Endothelial cell of umbilical vein (primary cell): ENCODE results near the gene TENM4. TPM values are rescaled to one million over a fixed set of nuclear protein-coding genes. Genes with fewer than 3 reads are reported as not detected.

ENCODE experiments used
- BruUV-seq: library from RNA; stranded (reverse); fragments of 400-500 nt; replicated peaks from 2 replicates; lab custom pipeline; 2021; lab: Mats Ljungman, UMichigan
- CTCF ChIA-PET: fragments of 300-600, 350-600 bp; sonication (Branson Sonifier 250); formaldehyde crosslinking; loops from one replicate; lab custom pipeline; 2021; ENCODE audit warnings: antibody characterized with exemption, inconsistent platforms; lab: Charles Lee
- POLR2A ChIA-PET: fragments of 300-600, 350-600 bp; sonication (Branson Sonifier 250); formaldehyde crosslinking; loops from one replicate; lab custom pipeline; 2021; ENCODE audit warnings: antibody characterized with exemption, inconsistent platforms; lab: Charles Lee
- DNase-seq: peaks from one replicate; pipeline ENCODE4 v3.0.0-alpha.2; 2011; ENCODE audit warnings: low read depth, low spot score
- FAIRE-seq: peaks from 2 replicates; lab custom pipeline; 2011; peaks lifted over from hg19 to GRCh38; lab: Jason Lieb, UNC
- H2AFZ ChIP-seq: 2 replicates; pipeline ENCODE4 v1.6.0; 2012; ENCODE audit warnings: low read depth, low read length, control low read depth, inconsistent platforms
- H3K27ac ChIP-seq: 2 replicates; pipeline ENCODE4 v1.5.1; 2011; ENCODE audit warnings: low read depth, mild to moderate bottlenecking, control low read depth, low read length, moderate library complexity; ENCODE audit not compliant: insufficient read depth
- H3K27me3 ChIP-seq, 2 experiments: 2 replicates each; pipeline versions ENCODE4 v1.6.0 to v1.6.1; 2011; ENCODE audit warnings: low read length in 2 of 2, mixed read lengths in 1 of 2; ENCODE audit not compliant: control insufficient read depth in 2 of 2, insufficient read depth in 2 of 2
- H3K36me3 ChIP-seq, 2 experiments: 2 replicates in 1 of 2; 3 replicates in 1 of 2; pipeline ENCODE4 v1.5.1; 2011; ENCODE audit warnings: low read length in 2 of 2, mild to moderate bottlenecking in 1 of 2, moderate library complexity in 1 of 2; ENCODE audit not compliant: control insufficient read depth in 2 of 2, insufficient read depth in 2 of 2; ENCODE audit errors: extremely low read depth in 1 of 2
- H3K4me1 ChIP-seq: 3 replicates; pipeline ENCODE4 v1.5.1; 2011; ENCODE audit warnings: mild to moderate bottlenecking, low read length; ENCODE audit not compliant: control insufficient read depth, insufficient read depth; ENCODE audit errors: extremely low read depth
- H3K4me2 ChIP-seq: 2 replicates; pipeline ENCODE4 v1.6.1; 2011; ENCODE audit warnings: low read length, control low read depth, mixed read lengths; ENCODE audit not compliant: insufficient read depth
- H3K4me3 ChIP-seq, 3 experiments: fragments of 200-600 bp in 1 of 3; sonication (generic), shearing (Covaris generic) in 1 of 3; replicated peaks in 1 of 3; 2 replicates each; pipeline ENCODE4 v1.5.1; 2011 to 2016; ENCODE audit warnings: control low read depth in 3 of 3, low read length in 3 of 3, mild to moderate bottlenecking in 2 of 3, inconsistent platforms in 1 of 3, low read depth in 1 of 3, moderate library complexity in 1 of 3; ENCODE audit not compliant: insufficient read depth in 1 of 3
- H3K79me2 ChIP-seq: 2 replicates; pipeline ENCODE4 v1.6.0; 2012; ENCODE audit warnings: low read length, inconsistent platforms; ENCODE audit not compliant: control insufficient read depth, insufficient read depth
- H3K9ac ChIP-seq: replicated peaks from 2 replicates; pipeline ENCODE3; 2011; ENCODE audit warnings: low read length, control low read depth; ENCODE audit not compliant: insufficient read depth; ENCODE audit errors: extremely low read depth
- H3K9me1 ChIP-seq: replicated peaks from 3 replicates; pipeline ENCODE4 v1.6.0; 2011; ENCODE audit warnings: mild to moderate bottlenecking, low read length; ENCODE audit not compliant: control insufficient read depth, insufficient read depth; ENCODE audit errors: extremely low read depth
- H3K9me3 ChIP-seq: replicated peaks from 2 replicates; pipeline ENCODE4 v1.5.1; 2012; ENCODE audit warnings: low read length, inconsistent platforms; ENCODE audit not compliant: control insufficient read depth, insufficient read depth
- H4K20me1 ChIP-seq: replicated peaks from 2 replicates; pipeline ENCODE3; 2011; ENCODE audit warnings: mild to moderate bottlenecking, low read length; ENCODE audit not compliant: control insufficient read depth, insufficient read depth; ENCODE audit errors: extremely low read depth
- CTCF ChIP-seq, 2 donors: IDR thresholded peaks; 1 replicate in 1 of 2; 2 replicates in 1 of 2; pipeline ENCODE4 v1.5.1; 2011; ENCODE audit warnings: low read length in 2 of 2, mild to moderate bottlenecking in 2 of 2, moderate library complexity in 2 of 2, control low read depth in 1 of 2, inconsistent platforms in 1 of 2, low read depth in 1 of 2; ENCODE audit not compliant: insufficient read depth in 1 of 2; ENCODE audit errors: extremely low read depth in 1 of 2
- EZH2 ChIP-seq: IDR thresholded peaks from 2 replicates; pipeline ENCODE4 v1.6.1; 2012; ENCODE audit warnings: borderline replicate concordance, low read depth, mild to moderate bottlenecking, moderate library complexity, low read length, inconsistent platforms; ENCODE audit not compliant: severe bottlenecking
- FOS ChIP-seq: IDR thresholded peaks from 2 replicates; pipeline ENCODE4 v1.6.1; 2011; ENCODE audit warnings: mild to moderate bottlenecking, low read length, moderate library complexity, borderline replicate concordance; ENCODE audit not compliant: insufficient read depth
- GATA2 ChIP-seq: IDR thresholded peaks from 2 replicates; pipeline ENCODE4 v1.7.0; 2011; ENCODE audit warnings: low read depth, mild to moderate bottlenecking, moderate library complexity, mixed read lengths, low read length; ENCODE audit not compliant: insufficient read length, insufficient read depth
- JUN ChIP-seq: IDR thresholded peaks from 2 replicates; pipeline ENCODE4 v1.6.1; 2011; ENCODE audit warnings: borderline replicate concordance, low read depth; ENCODE audit not compliant: insufficient read length, insufficient read depth
- MYC ChIP-seq: IDR thresholded peaks from one replicate; pipeline ENCODE4 v1.6.1; 2011; ENCODE audit warnings: mild to moderate bottlenecking, low read depth, low read length
- POLR2A ChIP-seq: IDR thresholded peaks from 2 replicates; pipeline ENCODE4 v1.6.1; 2012; ENCODE audit warnings: low read depth, mild to moderate bottlenecking, control low read depth, low read length
- POLR2AphosphoS5 ChIP-seq: IDR thresholded peaks from 2 replicates; pipeline ENCODE4 v1.6.1; 2012; ENCODE audit warnings: low read depth, mild to moderate bottlenecking, control low read depth, low read length, moderate library complexity; ENCODE audit not compliant: insufficient read depth
- dilution Hi-C: fragments of 300-500 bp; cut with MboI; formaldehyde crosslinking; loops from one replicate; pipeline ENCODE4 v1.15.0; 2019; ENCODE audit warnings: low sequenced_read_pairs; ENCODE audit not compliant: extremely low pct_ligation_motif_present
- intact Hi-C: fragments of 100-400 bp; cut with micrococcal nuclease; formaldehyde crosslinking; loops from one replicate; pipeline ENCODE4 v1.10.0; 2022
- polyA plus RNA-seq, 4 experiments: library from polyadenylated mRNA; depleted of rRNA in 3 of 4; stranded (reverse) in 3 of 4; unstranded in 1 of 4; fragments of >200 nt; gene quantifications; 2 replicates each; pipeline versions ENCODE4 v1.2.1 to v1.2.3, GENCODE V29; 2011 to 2012; ENCODE audit warnings: missing spikeins in 1 of 4
- total RNA-seq: library from RNA; stranded (reverse); gene quantifications from 2 replicates; pipeline ENCODE4 v1.2.3, GENCODE V29; 2021
- TF ChIP-seq, protein P1 (sequence below): IDR thresholded peaks from 2 replicates; pipeline ENCODE4 v1.6.1; 2011; ENCODE audit not compliant: insufficient read depth, insufficient read length

The TENM4 gene
- total and polyA plus RNA-seq, 2 donors (not counting 3 experiments of a cell fraction or from before 2014, with no cell fraction given) = 0.06 to 0.27 TPM

GRCh38 chr11:78737301-78737700 lies 703.5 kb downstream of the TENM4 start:
- no peak overlapping the region for H3K9ac ChIP-seq
- no TSS peak for BruUV-seq
- no peaks in the 10 kb centered on the region for H3K9me1 ChIP-seq
- POLR2A ChIA-PET = no interaction called here
- no peak for DNase-seq
- no peak for FAIRE-seq
- intact Hi-C loops = no loop called here
- dilution Hi-C loops = no loop called here
- H3K4me1 ChIP-seq = no peaks in the 10 kb centered on the region
- TF ChIP-seq POLR2AphosphoS5 (no peak), EZH2 (no peak), MYC (no peak), GATA2 (no peak), POLR2A (no peak), FOS (no peak), JUN (no peak), CTCF (IDR thresholded peaks at IDR 0.05; ENCODE audit: extremely low read depth in 1 of 2, insufficient read depth in 1 of 2, low read depth in 1 of 2, low read length in 2 of 2) (no peak)
- TF ChIP-seq, protein P1, sequence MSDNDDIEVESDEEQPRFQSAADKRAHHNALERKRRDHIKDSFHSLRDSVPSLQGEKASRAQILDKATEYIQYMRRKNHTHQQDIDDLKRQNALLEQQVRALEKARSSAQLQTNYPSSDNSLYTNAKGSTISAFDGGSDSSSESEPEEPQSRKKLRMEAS = no peak
- H4K20me1 ChIP-seq = no peaks in the 10 kb centered on the region
- H3K79me2 ChIP-seq = no peaks in the 10 kb centered on the region
- H3K4me2 ChIP-seq = no peak overlapping the region
- H3K9me3 ChIP-seq = no peaks in the 10 kb centered on the region
- no peaks in the 10 kb centered on the region for H3K36me3 ChIP-seq
- H3K27ac ChIP-seq = no peak overlapping the region
- H3K4me3 ChIP-seq = no peak overlapping the region
- no peaks in the 10 kb centered on the region for H3K27me3 ChIP-seq
- H2AFZ ChIP-seq = no peak overlapping the region
- CTCF ChIA-PET = no interaction called here
